ENCODE data around the gene KCNIP1.

KCNIP1 gene

GRCh38 chr5:170628691-170629565, 125.1 kb downstream of the KCNIP1 start:
- Histone ChIP-seq H3K36me3 (ENCODE audit: control insufficient read depth, low read depth, low read length) (no peaks in the 10 kb centered on the region), H3K4me3 (ENCODE audit: low read length) (no peak overlapping the region), H3K27ac (ENCODE audit: low read length) (no peak overlapping the region), H3K9ac (ENCODE audit: low read length) (no peak overlapping the region), H3K27me3 (ENCODE audit: control insufficient read depth, insufficient read depth, low read length) (no peaks in the 10 kb centered on the region), H3K9me3 (ENCODE audit: control insufficient read depth, low read depth, low read length) (no peaks in the 10 kb centered on the region), H3K4me1 (ENCODE audit: control insufficient read depth, low read depth, low read length) (peaks cover 18% of the 10 kb centered on the region)

- Histone ChIP-seq H3K27me3 (ENCODE audit: control insufficient read depth, insufficient read depth, low read length) (no peaks in the 10 kb centered on the region), H3K9me3 (ENCODE audit: control insufficient read depth, low read depth, low read length) (no peaks in the 10 kb centered on the region), H3K36me3 (ENCODE audit: control insufficient read depth, low read depth, low read length) (no peaks in the 10 kb centered on the region), H3K27ac (ENCODE audit: low read length) (no peak overlapping the region), H3K9ac (ENCODE audit: low read length) (no peak overlapping the region), H3K4me1 (ENCODE audit: control insufficient read depth, low read depth, low read length) (peaks cover 25% of the 10 kb centered on the region), H3K4me3 (ENCODE audit: low read length) (no peak overlapping the region)
Observed at GRCh38 chr5:170629566-170630175, 125.9 kb downstream of the KCNIP1 start.

- H3K4me1 ChIP-seq (ENCODE audit: control insufficient read depth, low read depth, low read length), result peaks cover 23% of the 10 kb centered on the region
- no peaks in the 10 kb centered on the region for H3K36me3 ChIP-seq (ENCODE audit: control insufficient read depth, low read depth, low read length)
- no peaks in the 10 kb centered on the region for H3K9me3 ChIP-seq (ENCODE audit: control insufficient read depth, low read depth, low read length)
- no peak overlapping the region for H3K4me3 ChIP-seq (ENCODE audit: low read length)
- H3K27ac ChIP-seq (ENCODE audit: low read length), result no peak overlapping the region
- no peak overlapping the region for H3K9ac ChIP-seq (ENCODE audit: low read length)
- no peaks in the 10 kb centered on the region for H3K27me3 ChIP-seq (ENCODE audit: control insufficient read depth, insufficient read depth, low read length)
Observed at GRCh38 chr5:170630226-170630625, 126.4 kb downstream of the KCNIP1 start.

- H3K27ac ChIP-seq (ENCODE audit: low read length), result no peak overlapping the region
- H3K9ac ChIP-seq (ENCODE audit: low read length), result no peak overlapping the region
- no peaks in the 10 kb centered on the region for H3K27me3 ChIP-seq (ENCODE audit: control insufficient read depth, insufficient read depth, low read length)
- no peaks in the 10 kb centered on the region for H3K36me3 ChIP-seq (ENCODE audit: control insufficient read depth, low read depth, low read length)
- no peaks in the 10 kb centered on the region for H3K9me3 ChIP-seq (ENCODE audit: control insufficient read depth, low read depth, low read length)
- peaks cover 18% of the 10 kb centered on the region for H3K4me1 ChIP-seq (ENCODE audit: control insufficient read depth, low read depth, low read length)
- H3K4me3 ChIP-seq (ENCODE audit: low read length), result no peak overlapping the region
Observed at GRCh38 chr5:170630711-170631141, 126.9 kb downstream of the KCNIP1 start.

GRCh38 chr5:170631466-170632195, 127.8 kb downstream of the KCNIP1 start:
- Histone ChIP-seq H3K9me3 (ENCODE audit: control insufficient read depth, low read depth, low read length) (no peaks in the 10 kb centered on the region), H3K4me3 (ENCODE audit: low read length) (no peak overlapping the region), H3K4me1 (ENCODE audit: control insufficient read depth, low read depth, low read length) (peaks cover 17% of the 10 kb centered on the region), H3K27me3 (ENCODE audit: control insufficient read depth, insufficient read depth, low read length) (no peaks in the 10 kb centered on the region), H3K36me3 (ENCODE audit: control insufficient read depth, low read depth, low read length) (no peaks in the 10 kb centered on the region), H3K27ac (ENCODE audit: low read length) (no peak overlapping the region), H3K9ac (ENCODE audit: low read length) (no peak overlapping the region)

GRCh38 chr5:170632266-170632984, 128.6 kb downstream of the KCNIP1 start:
- H3K27me3 ChIP-seq (ENCODE audit: control insufficient read depth, insufficient read depth, low read length), result no peaks in the 10 kb centered on the region
- no peaks in the 10 kb centered on the region for H3K36me3 ChIP-seq (ENCODE audit: control insufficient read depth, low read depth, low read length)
- H3K9ac ChIP-seq (ENCODE audit: low read length), result no peak overlapping the region
- H3K4me3 ChIP-seq (ENCODE audit: low read length), result peak overlapping the region; percentile 81
- no peak overlapping the region for H3K27ac ChIP-seq (ENCODE audit: low read length)
- H3K4me1 ChIP-seq (ENCODE audit: control insufficient read depth, low read depth, low read length), result peaks cover 17% of the 10 kb centered on the region
- no peaks in the 10 kb centered on the region for H3K9me3 ChIP-seq (ENCODE audit: control insufficient read depth, low read depth, low read length)

GRCh38 chr5:170632985-170633234, 129.1 kb downstream of the KCNIP1 start:
- H3K9ac ChIP-seq (ENCODE audit: low read length), result peak overlapping the region; percentile 77
- peak overlapping the region; percentile 81 for H3K4me3 ChIP-seq (ENCODE audit: low read length)
- H3K4me1 ChIP-seq (ENCODE audit: control insufficient read depth, low read depth, low read length), result peaks cover 17% of the 10 kb centered on the region
- H3K27me3 ChIP-seq (ENCODE audit: control insufficient read depth, insufficient read depth, low read length), result no peaks in the 10 kb centered on the region
- H3K27ac ChIP-seq (ENCODE audit: low read length), result no peak overlapping the region
- H3K9me3 ChIP-seq (ENCODE audit: control insufficient read depth, low read depth, low read length), result no peaks in the 10 kb centered on the region
- H3K36me3 ChIP-seq (ENCODE audit: control insufficient read depth, low read depth, low read length), result no peaks in the 10 kb centered on the region

- peak overlapping the region; percentile 60 for H3K27ac ChIP-seq (ENCODE audit: low read length)
- H3K9me3 ChIP-seq (ENCODE audit: control insufficient read depth, low read depth, low read length), result no peaks in the 10 kb centered on the region
- no peaks in the 10 kb centered on the region for H3K36me3 ChIP-seq (ENCODE audit: control insufficient read depth, low read depth, low read length)
- peak overlapping the region; percentile 77 for H3K9ac ChIP-seq (ENCODE audit: low read length)
- peak overlapping the region; percentile 81 for H3K4me3 ChIP-seq (ENCODE audit: low read length)
- no peaks in the 10 kb centered on the region for H3K27me3 ChIP-seq (ENCODE audit: control insufficient read depth, insufficient read depth, low read length)
- peaks cover 17% of the 10 kb centered on the region for H3K4me1 ChIP-seq (ENCODE audit: control insufficient read depth, low read depth, low read length)
Observed at GRCh38 chr5:170633235-170634081, 129.6 kb downstream of the KCNIP1 start.

GRCh38 chr5:170634256-170634990, 130.6 kb downstream of the KCNIP1 start:
- peaks cover 18% of the 10 kb centered on the region for H3K4me1 ChIP-seq (ENCODE audit: control insufficient read depth, low read depth, low read length)
- H3K9me3 ChIP-seq (ENCODE audit: control insufficient read depth, low read depth, low read length), result no peaks in the 10 kb centered on the region
- no peaks in the 10 kb centered on the region for H3K27me3 ChIP-seq (ENCODE audit: control insufficient read depth, insufficient read depth, low read length)
- no peak overlapping the region for H3K27ac ChIP-seq (ENCODE audit: low read length)
- peak overlapping the region; percentile 36 for H3K4me3 ChIP-seq (ENCODE audit: low read length)
- H3K36me3 ChIP-seq (ENCODE audit: control insufficient read depth, low read depth, low read length), result no peaks in the 10 kb centered on the region
- H3K9ac ChIP-seq (ENCODE audit: low read length), result no peak overlapping the region

- H3K36me3 ChIP-seq (ENCODE audit: control insufficient read depth, low read depth, low read length), result no peaks in the 10 kb centered on the region
- H3K9me3 ChIP-seq (ENCODE audit: control insufficient read depth, low read depth, low read length), result no peaks in the 10 kb centered on the region
- H3K27me3 ChIP-seq (ENCODE audit: control insufficient read depth, insufficient read depth, low read length), result no peaks in the 10 kb centered on the region
- no peak overlapping the region for H3K9ac ChIP-seq (ENCODE audit: low read length)
- no peak overlapping the region for H3K27ac ChIP-seq (ENCODE audit: low read length)
- peaks cover 21% of the 10 kb centered on the region for H3K4me1 ChIP-seq (ENCODE audit: control insufficient read depth, low read depth, low read length)
- no peak overlapping the region for H3K4me3 ChIP-seq (ENCODE audit: low read length)
Observed at GRCh38 chr5:170635706-170636105, 131.9 kb downstream of the KCNIP1 start.

Measured in iPS-18a (cell line).